WTC11 (cell line): ENCODE measurements around the gene SERPINA4. TPM values are rescaled to one million over a fixed set of nuclear protein-coding genes. Genes with fewer than 3 reads are reported as not detected.

Experiments
- ATAC-seq: fragments of 200-7000 bp; cut with Tn5 transposase; 2 replicates; pipeline ENCODE4 v1.10.0; 2021; ENCODE audit warnings: mild to moderate bottlenecking, moderate library complexity
- CTCF ChIA-PET: fragments of 300-600 bp; sonication (Branson Sonifier 250); formaldehyde crosslinking; loops from one replicate; lab custom pipeline; 2021; ENCODE audit warnings: antibody characterized with exemption; lab: Charles Lee
- POLR2A ChIA-PET: fragments of 350-600 bp; sonication (Branson Sonifier 250); formaldehyde crosslinking; loops from one replicate; lab custom pipeline; 2021; ENCODE audit warnings: antibody characterized with exemption; lab: Charles Lee
- DNase-seq: peaks from one replicate; pipeline ENCODE4 v3.0.0; 2021; ENCODE audit warnings: low spot score
- H3K27ac Mint-ChIP-seq: 2 replicates; pipeline ENCODE4 v1.8.0; 2021; ENCODE audit warnings: mixed read lengths
- H3K27me3 Mint-ChIP-seq: 2 replicates; pipeline ENCODE4 v1.8.0; 2021; ENCODE audit warnings: low read depth, mild to moderate bottlenecking, moderate library complexity, mixed read lengths
- H3K36me3 Mint-ChIP-seq: 2 replicates; pipeline ENCODE4 v1.8.0; 2021; ENCODE audit warnings: mixed read lengths
- H3K4me1 Mint-ChIP-seq: 2 replicates; pipeline ENCODE4 v1.8.0; 2022; ENCODE audit warnings: mixed read lengths
- H3K4me3 Mint-ChIP-seq: 2 replicates; pipeline ENCODE4 v1.8.0; 2021; ENCODE audit warnings: mild to moderate bottlenecking, moderate library complexity, mixed read lengths
- H3K9me3 Mint-ChIP-seq: 2 replicates; pipeline ENCODE4 v1.8.0; 2021; ENCODE audit warnings: mixed read lengths
- ATF2 ChIP-seq: sonication (generic); formaldehyde crosslinking; IDR thresholded peaks from 2 replicates; pipeline ENCODE4 v1.8.1; 2022; ENCODE audit warnings: low read depth, missing genetic modification reagents, borderline replicate concordance
- CBFB ChIP-seq: sonication (generic); formaldehyde crosslinking; IDR thresholded peaks from 2 replicates; pipeline ENCODE4 v1.8.1; 2022; ENCODE audit warnings: mild to moderate bottlenecking, low read depth, missing genetic modification reagents
- CDX4 ChIP-seq: fragments of 250-450 bp; sonication (Bioruptor Pico); IDR thresholded peaks from 2 replicates; pipeline ENCODE4 v1.9.0; 2021; ENCODE audit warnings: moderate library complexity, mild to moderate bottlenecking, inconsistent platforms, borderline replicate concordance
- CREM ChIP-seq: sonication (generic); formaldehyde crosslinking; IDR thresholded peaks from 2 replicates; pipeline ENCODE4 v1.8.1; 2022; ENCODE audit warnings: mild to moderate bottlenecking, missing genetic modification reagents, moderate library complexity
- ERG ChIP-seq: fragments of 250-450 bp; sonication (Bioruptor Pico); IDR thresholded peaks from 2 replicates; pipeline ENCODE4 v1.8.0; 2021; ENCODE audit warnings: mild to moderate bottlenecking
- ETV6 ChIP-seq: sonication (generic); formaldehyde crosslinking; IDR thresholded peaks from 2 replicates; pipeline ENCODE4 v1.8.1; 2022; ENCODE audit warnings: mild to moderate bottlenecking, missing genetic modification reagents
- GRHL2 ChIP-seq: fragments of 250-450 bp; sonication (Bioruptor Pico); IDR thresholded peaks from 2 replicates; pipeline ENCODE4 v1.8.0; 2022; ENCODE audit warnings: mild to moderate bottlenecking, moderate library complexity; ENCODE audit not compliant: insufficient replicate concordance, severe bottlenecking
- MAX ChIP-seq: sonication (generic); formaldehyde crosslinking; IDR thresholded peaks from 2 replicates; pipeline ENCODE4 v1.8.0; 2022; ENCODE audit warnings: mild to moderate bottlenecking, missing genetic modification reagents
- PREB ChIP-seq: sonication (generic); formaldehyde crosslinking; IDR thresholded peaks from 2 replicates; pipeline ENCODE4 v1.8.1; 2022; ENCODE audit warnings: mild to moderate bottlenecking, missing genetic modification reagents, moderate library complexity, borderline replicate concordance
- SOX15 ChIP-seq: fragments of 250-450 bp; sonication (Bioruptor Pico); IDR thresholded peaks from 2 replicates; pipeline ENCODE4 v1.9.0; 2021; ENCODE audit warnings: mild to moderate bottlenecking
- SP1 ChIP-seq: sonication (generic); formaldehyde crosslinking; conservative IDR thresholded peaks from 2 replicates; pipeline ENCODE4 v1.8.1; 2022; ENCODE audit warnings: missing genetic modification reagents
- ZBTB21 ChIP-seq: sonication (generic); formaldehyde crosslinking; IDR thresholded peaks from 2 replicates; pipeline ENCODE4 v1.8.1; 2023; ENCODE audit warnings: mild to moderate bottlenecking, missing genetic modification reagents, borderline replicate concordance
- ZNF232 ChIP-seq: sonication (generic); formaldehyde crosslinking; IDR thresholded peaks from 2 replicates; pipeline ENCODE4 v1.8.0; 2022; ENCODE audit warnings: mild to moderate bottlenecking, missing genetic modification reagents
- ZNF281 ChIP-seq: sonication (generic); formaldehyde crosslinking; IDR thresholded peaks from 2 replicates; pipeline ENCODE4 v1.8.0; 2023; ENCODE audit warnings: mild to moderate bottlenecking, missing genetic modification reagents
- ZNF317 ChIP-seq: sonication (generic); formaldehyde crosslinking; IDR thresholded peaks from 2 replicates; pipeline ENCODE4 v1.8.1; 2023; ENCODE audit warnings: low read depth, mild to moderate bottlenecking, moderate library complexity, missing genetic modification reagents, borderline replicate concordance
- total RNA-seq: library from RNA; stranded (reverse); gene quantifications from 3 replicates; pipeline ENCODE4 v1.2.3, GENCODE V29; 2021

The SERPINA4 gene
- total RNA-seq, 1 experiment from 2014 or later, result not detected

GRCh38 chr14:94572637-94573303 is 11.5 kb downstream of the SERPINA4 start (continued):
- TF ChIP-seq ERG, result no peak

GRCh38 chr14:94573475-94574277 is 12.4 kb downstream of the SERPINA4 start:
- H3K4me3 Mint-ChIP-seq, result no peak overlapping the region
- POLR2A ChIA-PET, result no interaction called here
- no peak overlapping the region for H3K27ac Mint-ChIP-seq
- DNase-seq (no peak), ATAC-seq (no peak)
- no peaks in the 10 kb centered on the region for H3K36me3 Mint-ChIP-seq
- no peaks in the 10 kb centered on the region; the same call in 1 of the 2 replicates for H3K27me3 Mint-ChIP-seq
- H3K9me3 Mint-ChIP-seq, result peaks cover 2% of the 10 kb centered on the region; the same call in 1 of the 2 replicates
- H3K4me1 Mint-ChIP-seq, result no peaks in the 10 kb centered on the region
- CTCF ChIA-PET, result no interaction called here
- TF ChIP-seq ZNF281 (CRISPR knock-in tag) (no peak), ZNF232 (CRISPR knock-in tag) (no peak), MAX (CRISPR knock-in tag) (no peak), ETV6 (CRISPR knock-in tag) (no peak), CREM (CRISPR knock-in tag) (no peak), CBFB (no peak), ZNF317 (CRISPR knock-in tag) (no peak), CDX4 (CRISPR knock-in tag) (no peak), PREB (no peak), SOX15 (CRISPR knock-in tag) (no peak), SP1 (CRISPR knock-in tag) (no peak), GRHL2 (CRISPR knock-in tag) (no peak), ZBTB21 (CRISPR knock-in tag) (no peak), ATF2 (no peak)
